Cardiac septum (tissue), 1 donor: ENCODE measurements around the gene HIGD1C. TPM values are rescaled to one million over a fixed set of nuclear protein-coding genes. Genes with fewer than 3 reads are reported as not detected.
"Not testable (repeated sequence)": the region's sequence is repeated elsewhere in the genome, so short reads cannot be mapped to it uniquely, and the experiment has no call there.

Experiments
- DNase-seq: peaks from one replicate; pipeline ENCODE4 v3.0.0-alpha.2; 2020; ENCODE audit warnings: low spot score
- intact Hi-C: fragments of 100-400 bp; cut with DNase I; formaldehyde crosslinking; loops from one replicate; pipeline ENCODE4 v1.14.0; 2022
- total RNA-seq: library from RNA; stranded (reverse); fragmentation: NEBNext Ultra II Directional; extraction: Animal tissue kit (Norgen Biotek cat#: 25700); gene quantifications from one replicate; pipeline ENCODE4 v1.2.1, GENCODE V29; 2021
- donor health status: DM: no; HTN: no; CAD: no.

Gene HIGD1C
- total RNA-seq, 1 donor from 2014 or later: not detected

GRCh38 chr12:51008329-51009055 is 56.1 kb downstream of the HIGD1C start:
- no peak for DNase-seq
- intact Hi-C loops: no loop called here

GRCh38 chr12:51009056-51009440 is 56.7 kb downstream of the HIGD1C start:
- DNase-seq: peak; percentile 77
- intact Hi-C loops: no loop called here

GRCh38 chr12:51011955-51012354 is 59.6 kb downstream of the HIGD1C start:
- intact Hi-C loops: no loop called here
- no peak for DNase-seq

- intact Hi-C loops: no loop called here
Observed at GRCh38 chr12:51012570-51013236, 60.4 kb downstream of the HIGD1C start.

GRCh38 chr12:51013441-51013840 is 61.1 kb downstream of the HIGD1C start:
- DNase-seq: no peak
- intact Hi-C loops: no loop called here

More at GRCh38 chr12:51012570-51013236, 60.4 kb downstream of the HIGD1C start:
- DNase-seq: no peak

- intact Hi-C loops, DNase-seq: not testable (repeated sequence)
Observed at GRCh38 chr12:51014467-51014866, 62.1 kb downstream of the HIGD1C start.

- no peak for DNase-seq
- intact Hi-C loops: no loop called here
Observed at GRCh38 chr12:51017452-51017851, 65.1 kb downstream of the HIGD1C start.

- intact Hi-C loops: no loop called here
- no peak for DNase-seq
Observed at GRCh38 chr12:51018956-51019355, 66.6 kb downstream of the HIGD1C start.

GRCh38 chr12:51019927-51020326 is 67.6 kb downstream of the HIGD1C start:
- intact Hi-C loops: no loop called here
- DNase-seq: no peak

Other genes with a start within 250 kb of the HIGD1C start
- 26.4 TPM for gene ATF1, start 188.4 kb upstream of the HIGD1C start, total RNA-seq
- gene TMPRSS12, start 109.6 kb upstream of the HIGD1C start, total RNA-seq: not detected
- 22.0 TPM for gene SLC11A2, start 73.8 kb downstream of the HIGD1C start, total RNA-seq
- gene LETMD1, start 95.8 kb downstream of the HIGD1C start, total RNA-seq: 27.3 TPM
- gene CSRNP2, start 131.1 kb downstream of the HIGD1C start, total RNA-seq: 30.1 TPM
- 20.2 TPM for gene TFCP2, start 220.6 kb downstream of the HIGD1C start, total RNA-seq